Astrocyte of the spinal cord (primary cell): ENCODE results near the gene DERA.

Experiments used
- DNase-seq: peaks from one replicate; pipeline ENCODE4 v3.0.0; 2011; ENCODE audit warnings: low read depth, low spot score
- H3K4me3 ChIP-seq: 2 replicates; pipeline ENCODE4 v1.5.1; 2011; ENCODE audit warnings: low read depth, mild to moderate bottlenecking, low read length, moderate library complexity
- CTCF ChIP-seq: IDR thresholded peaks from 2 replicates; pipeline ENCODE4 v1.5.1; 2012; ENCODE audit warnings: low read depth, mild to moderate bottlenecking, low read length, inconsistent platforms
- in situ Hi-C: cut with HindIII; loops from 2 replicates; pipeline ENCODE4 v1.10.0; 2017; ENCODE audit warnings: low sequenced_read_pairs

DERA gene

GRCh38 chr12:15910864-15911721, at the start of gene DERA:
TSS of gene DERA (plus strand) at chr12:15911332. CDS start at chr12:15911384, 52 bp downstream.
- TF ChIP-seq CTCF, result no peak
- in situ Hi-C loops, result no loop called here
- DNase-seq, result peak; percentile 78
- peak within 1 kb of the TSS; percentile 72 for H3K4me3 ChIP-seq

GRCh38 chr12:15861404-15861803, 49.7 kb upstream of the DERA start:
- in situ Hi-C loops, result no loop called here
- no peak overlapping the region for H3K4me3 ChIP-seq
- no peak for DNase-seq
- no peak for TF ChIP-seq CTCF

- no peak overlapping the region for H3K4me3 ChIP-seq
- DNase-seq, result no peak
- in situ Hi-C loops, result no loop called here
- no peak for TF ChIP-seq CTCF
Measured at GRCh38 chr12:15862840-15863239, 48.3 kb upstream of the DERA start.

- DNase-seq, result no peak
- TF ChIP-seq CTCF, result no peak
- H3K4me3 ChIP-seq, result no peak overlapping the region
- in situ Hi-C loops, result no loop called here
Measured at GRCh38 chr12:15863372-15863771, 47.8 kb upstream of the DERA start.

GRCh38 chr12:15863984-15864383, 47.1 kb upstream of the DERA start:
- no peak for DNase-seq
- in situ Hi-C loops, result no loop called here
- no peak for TF ChIP-seq CTCF
- H3K4me3 ChIP-seq, result no peak overlapping the region

- H3K4me3 ChIP-seq, result no peak overlapping the region
- TF ChIP-seq CTCF, result no peak
- in situ Hi-C loops, result no loop called here
- DNase-seq, result no peak
Measured at GRCh38 chr12:15868186-15868585, 42.9 kb upstream of the DERA start.
